IMR-90 (cell line): ENCODE results near the gene SLC22A24. TPM values are rescaled to one million over a fixed set of nuclear protein-coding genes. Genes with fewer than 3 reads are reported as not detected.

Experiments
- ATAC-seq: fragments of 200-7000 bp; cut with Tn5 transposase; 2 replicates; pipeline ENCODE4 v1.9.1; 2020; ENCODE audit warnings: low read depth, mild to moderate bottlenecking, moderate library complexity
- Bru-seq: library from RNA; stranded (reverse); fragments of 400-500 nt; gene quantifications from one replicate; lab custom pipeline; 2021; lab: Mats Ljungman, UMichigan
- BruChase-seq, 2 experiments: library from RNA; stranded (reverse); fragments of 400-500 nt; gene quantifications; one replicate each; lab custom pipeline; 2021; lab: Mats Ljungman, UMichigan
- BruUV-seq: library from RNA; stranded (reverse); fragments of 400-500 nt; replicated peaks from 2 replicates; lab custom pipeline; 2021; lab: Mats Ljungman, UMichigan
- CTCF ChIA-PET: fragments of 300-600 bp; formaldehyde crosslinking; extraction: SDS; loops from one replicate; lab custom pipeline; 2021; ENCODE audit warnings: antibody characterized with exemption; lab: Yijun Ruan, JAX
- POLR2A ChIA-PET: fragments of 300-600 bp; sonication (Branson Sonifier 250); formaldehyde crosslinking; loops from one replicate; lab custom pipeline; 2022; ENCODE audit warnings: antibody characterized with exemption; ENCODE audit not compliant: unreplicated experiment; lab: Charles Lee
- DNase-seq: peaks from one replicate; pipeline ENCODE4 v3.0.0; 2013
- H2AFZ ChIP-seq: replicated peaks from 2 replicates; pipeline ENCODE3; 2013; ENCODE audit warnings: low read length, mild to moderate bottlenecking; ENCODE audit not compliant: poor library complexity
- H2AK5ac ChIP-seq: 2 replicates; pipeline ENCODE4 v1.6.1; 2013; ENCODE audit warnings: low read depth, low read length, inconsistent platforms
- H2AK9ac ChIP-seq: replicated peaks from 2 replicates; pipeline ENCODE3; 2013; ENCODE audit warnings: mild to moderate bottlenecking, low read depth, low read length, moderate library complexity; ENCODE audit not compliant: poor library complexity
- H2BK120ac ChIP-seq: 2 replicates; pipeline ENCODE4 v1.6.1; 2013; ENCODE audit warnings: low read depth, low read length, inconsistent platforms
- H2BK15ac ChIP-seq: 3 replicates; pipeline ENCODE4 v1.6.1; 2013; ENCODE audit warnings: low read depth, low read length, inconsistent platforms
- H2BK20ac ChIP-seq: 2 replicates; pipeline ENCODE4 v1.6.1; 2013; ENCODE audit warnings: low read depth, mild to moderate bottlenecking, inconsistent platforms, low read length, moderate library complexity
- H2BK5ac ChIP-seq: 2 replicates; pipeline ENCODE4 v1.6.1; 2013; ENCODE audit warnings: mild to moderate bottlenecking, low read depth, low read length, inconsistent platforms; ENCODE audit not compliant: poor library complexity, severe bottlenecking
- H3K14ac ChIP-seq: replicated peaks from 2 replicates; pipeline ENCODE4 v1.6.1; 2013; ENCODE audit warnings: low read depth, low read length, inconsistent platforms
- H3K18ac ChIP-seq: 2 replicates; pipeline ENCODE4 v1.6.1; 2013; ENCODE audit warnings: low read depth, low read length, control low read depth
- H3K23ac ChIP-seq: 2 replicates; pipeline ENCODE4 v1.6.1; 2013; ENCODE audit warnings: low read depth, low read length, inconsistent platforms
- H3K27ac ChIP-seq: 2 replicates; pipeline ENCODE4 v1.5.1; 2013; ENCODE audit warnings: mild to moderate bottlenecking, control low read depth, low read length; ENCODE audit not compliant: insufficient read depth
- H3K27me3 ChIP-seq: 2 replicates; pipeline ENCODE4 v1.6.1; 2013; ENCODE audit warnings: low read length; ENCODE audit not compliant: control insufficient read depth, insufficient read depth
- H3K36me3 ChIP-seq: 2 replicates; pipeline ENCODE4 v1.6.1; 2013; ENCODE audit warnings: low read length, mixed read lengths; ENCODE audit not compliant: control insufficient read depth, insufficient read depth
- H3K4ac ChIP-seq: 2 replicates; pipeline ENCODE4 v1.6.1; 2013; ENCODE audit warnings: low read depth, low read length, inconsistent platforms
- H3K4me1 ChIP-seq: 2 replicates; pipeline ENCODE4 v1.6.1; 2013; ENCODE audit warnings: low read length, mixed read lengths; ENCODE audit not compliant: control insufficient read depth, insufficient read depth
- H3K4me2 ChIP-seq: 2 replicates; pipeline ENCODE4 v1.6.1; 2013; ENCODE audit warnings: low read depth, mild to moderate bottlenecking, control low read depth, low read length, moderate library complexity
- H3K4me3 ChIP-seq: 2 replicates; pipeline ENCODE4 v1.5.1; 2013; ENCODE audit warnings: low read depth, mild to moderate bottlenecking, control low read depth, low read length, moderate library complexity; ENCODE audit not compliant: insufficient read depth
- H3K56ac ChIP-seq: 2 replicates; pipeline ENCODE4 v1.6.1; 2013; ENCODE audit warnings: low read length, inconsistent platforms; ENCODE audit not compliant: insufficient read depth; ENCODE audit errors: extremely low read depth
- H3K79me1 ChIP-seq, 2 experiments: 2 replicates each; pipeline ENCODE4 v1.6.1; 2013; ENCODE audit warnings: low read length in 2 of 2, inconsistent platforms in 1 of 2, low read depth in 1 of 2
- H3K9ac ChIP-seq: 2 replicates; pipeline ENCODE4 v1.6.1; 2013; ENCODE audit warnings: low read depth, low read length, control low read depth
- H3K9me1 ChIP-seq: 2 replicates; pipeline ENCODE4 v1.6.1; 2013; ENCODE audit warnings: low read length, inconsistent platforms; ENCODE audit not compliant: insufficient read depth
- H3K9me3 ChIP-seq: 2 replicates; pipeline ENCODE4 v1.6.1; 2013; ENCODE audit warnings: low read length; ENCODE audit not compliant: control insufficient read depth, insufficient read depth
- H4K20me1 ChIP-seq: 2 replicates; pipeline ENCODE4 v1.6.1; 2013; ENCODE audit warnings: low read length, inconsistent platforms; ENCODE audit not compliant: insufficient read depth
- H4K5ac ChIP-seq: 2 replicates; pipeline ENCODE4 v1.6.1; 2013; ENCODE audit warnings: mild to moderate bottlenecking, low read depth, low read length, control low read depth
- H4K8ac ChIP-seq, 2 experiments: 2 replicates each; pipeline ENCODE4 v1.6.1; 2013; ENCODE audit warnings: low read depth in 2 of 2, low read length in 2 of 2, control low read depth in 1 of 2, inconsistent platforms in 1 of 2
- H4K91ac ChIP-seq: 2 replicates; pipeline ENCODE4 v1.6.1; 2013; ENCODE audit warnings: low read depth, low read length, inconsistent platforms; ENCODE audit not compliant: insufficient read depth
- BHLHE40 ChIP-seq: fragments of 150-350 bp; IDR thresholded peaks from 2 replicates; pipeline ENCODE4 v1.6.1; 2016; ENCODE audit warnings: mild to moderate bottlenecking, low read depth, low read length
- CEBPB ChIP-seq: IDR thresholded peaks from 2 replicates; pipeline ENCODE4 v1.6.1; 2012; ENCODE audit warnings: low read depth, low read length, improper control_type of control experiment
- FOS ChIP-seq: fragments of 150-350 bp; IDR thresholded peaks from 2 replicates; pipeline ENCODE4 v1.6.1; 2016; ENCODE audit warnings: low read depth, low read length
- MAFK ChIP-seq: IDR thresholded peaks from 2 replicates; pipeline ENCODE4 v1.6.1; 2012; ENCODE audit warnings: low read depth, low read length, improper control_type of control experiment
- MXI1 ChIP-seq: IDR thresholded peaks from 2 replicates; pipeline ENCODE4 v1.6.1; 2012; ENCODE audit warnings: low read depth, mild to moderate bottlenecking, low read length, moderate library complexity, borderline replicate concordance
- NFE2L2 ChIP-seq: fragments of 150-350 bp; IDR thresholded peaks from 2 replicates; pipeline ENCODE4 v1.6.1; 2016; ENCODE audit warnings: low read depth, mild to moderate bottlenecking, low read length
- POLR2A ChIP-seq: IDR thresholded peaks from 2 replicates; pipeline ENCODE4 v1.6.1; 2012; ENCODE audit warnings: mild to moderate bottlenecking, low read depth, low read length
- RAD21 ChIP-seq: IDR thresholded peaks from 2 replicates; pipeline ENCODE4 v1.6.1; 2012; ENCODE audit warnings: low read length, improper control_type of control experiment
- SMC3 ChIP-seq: fragments of 150-350 bp; IDR thresholded peaks from 2 replicates; pipeline ENCODE4 v1.6.1; 2016; ENCODE audit warnings: low read depth, mild to moderate bottlenecking, antibody characterized with exemption, low read length, moderate library complexity
- WGBS, 2 experiments: methylation state at CpG; one replicate each; pipeline versions ENCODE4 v1.1.5 to v1.1.7; 2013; ENCODE audit warnings: missing lambda C conversion rate in 2 of 2; ENCODE audit not compliant: insufficient read length in 1 of 2; ENCODE audit errors: extremely low coverage in 2 of 2; 5-methylcytosine and 5-hydroxymethylcytosine counted together
- dilution Hi-C: fragments of 300-500 bp; cut with HindIII; formaldehyde crosslinking; loops from one replicate; pipeline ENCODE4 v1.14.3; 2018; ENCODE audit warnings: low sequenced_read_pairs; ENCODE audit not compliant: unreplicated experiment
- in situ Hi-C: fragments of 300-500 bp; cut with MboI; formaldehyde crosslinking; loops from 3 replicates; pipeline ENCODE4 v1.14.3; 2019; ENCODE audit warnings: low sequenced_read_pairs, inconsistent platforms, mixed read lengths
- intact Hi-C: fragments of 100-400 bp; cut with micrococcal nuclease; formaldehyde crosslinking; loops from 2 replicates; pipeline ENCODE4 v1.10.0; 2022
- long read RNA-seq: library from polyadenylated mRNA; unstranded; transcript quantifications from one replicate; pipeline ENCODE4 v2.0.0, GENCODE V29; 2021; ENCODE audit not compliant: unreplicated experiment
- polyA plus RNA-seq, 3 experiments: library from polyadenylated mRNA; depleted of rRNA; stranded (reverse); fragments of >200 nt; gene quantifications; 2 replicates each; pipeline ENCODE4 v1.2.3, GENCODE V29; 2012; ENCODE audit warnings: low replicate concordance in 1 of 3
- total RNA-seq: library from RNA; depleted of rRNA; stranded (reverse); fragments of >200 nt; gene quantifications from 2 replicates; pipeline ENCODE4 v1.2.3, GENCODE V29; 2012; rRNA removed
- TF ChIP-seq, protein P1 (sequence below): conservative IDR thresholded peaks from 2 replicates; pipeline ENCODE4 v1.5.1; 2012; ENCODE audit warnings: mild to moderate bottlenecking, low read depth, low read length, improper control_type of control experiment

The SLC22A24 gene, protein sequence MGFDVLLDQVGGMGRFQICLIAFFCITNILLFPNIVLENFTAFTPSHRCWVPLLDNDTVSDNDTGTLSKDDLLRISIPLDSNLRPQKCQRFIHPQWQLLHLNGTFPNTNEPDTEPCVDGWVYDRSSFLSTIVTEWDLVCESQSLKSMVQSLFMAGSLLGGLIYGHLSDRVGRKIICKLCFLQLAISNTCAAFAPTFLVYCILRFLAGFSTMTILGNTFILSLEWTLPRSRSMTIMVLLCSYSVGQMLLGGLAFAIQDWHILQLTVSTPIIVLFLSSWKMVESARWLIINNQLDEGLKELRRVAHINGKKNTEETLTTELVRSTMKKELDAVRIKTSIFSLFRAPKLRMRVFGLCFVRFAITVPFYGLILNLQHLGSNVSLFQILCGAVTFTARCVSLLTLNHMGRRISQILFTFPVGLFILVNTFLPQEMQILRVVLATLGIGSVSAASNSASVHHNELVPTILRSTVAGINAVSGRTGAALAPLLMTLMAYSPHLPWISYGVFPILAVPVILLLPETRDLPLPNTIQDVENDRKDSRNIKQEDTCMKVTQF
- not detected in 2 replicates for total RNA-seq
- polyA plus RNA-seq (2012; rRNA removed), result not detected in 2 replicates
- polyA plus RNA-seq (2012; cell fraction: cytosol; rRNA removed), result not detected in 2 replicates
- not detected in 2 replicates for polyA plus RNA-seq (2012; cell fraction: nucleus; rRNA removed; ENCODE audit: low replicate concordance)
- percentile 1 among the genes with signal in this experiment for Bru-seq, nascent RNA
- not detected for BruChase-seq, experiment 1, labeled RNA remaining after a 6-hour chase
- percentile 1 among the genes with signal in this experiment for BruChase-seq, experiment 2, labeled RNA remaining after a 2-hour chase
- long read RNA-seq, result 0 reads

DNA sequence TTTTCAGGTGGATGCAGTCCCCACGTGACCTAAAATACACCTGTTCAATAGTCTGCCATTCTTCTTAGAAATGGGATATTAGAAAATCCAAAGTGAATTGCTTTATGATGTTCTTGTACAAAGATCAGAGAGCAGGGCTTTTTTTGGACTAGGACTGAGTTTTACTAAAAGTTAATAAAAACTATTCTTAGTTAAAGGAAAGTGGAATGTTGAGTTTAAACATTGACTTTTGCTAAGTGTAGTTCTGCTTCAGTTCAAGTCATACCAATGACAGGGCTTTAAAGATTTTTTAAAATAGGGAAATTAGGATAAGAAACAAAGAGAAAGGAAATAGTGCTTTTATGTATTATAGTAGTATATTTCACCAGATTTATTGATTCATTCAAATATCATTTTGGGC lies at the start of gene SLC22A24:
TSS of gene SLC22A24 (minus strand) at position 101 of the 400 bp plus-strand sequence. CDS start 442 bp downstream, outside the sequence.
- H3K4me1 ChIP-seq, result no peaks in the 10 kb centered on the region
- H3K14ac ChIP-seq, result no peak within 1 kb of the TSS
- no peak within 1 kb of the TSS for H2AK5ac ChIP-seq
- no peak within 1 kb of the TSS for H3K23ac ChIP-seq
- no peak for DNase-seq
- in situ Hi-C loops (no loop called here), intact Hi-C loops (no loop called here), dilution Hi-C loops (no loop called here)
- POLR2A ChIA-PET, result no interaction called here
- no peaks in the 10 kb centered on the region for H3K36me3 ChIP-seq
- BruUV-seq, result no TSS peak
- no peaks in the 10 kb centered on the region for H4K20me1 ChIP-seq
- no peak within 1 kb of the TSS for H3K56ac ChIP-seq
- no peak within 1 kb of the TSS for H2AFZ ChIP-seq
- WGBS, 2 experiments, result no CpG with 5 or more reads among the region's 1 CpG
- no peak within 1 kb of the TSS for H4K5ac ChIP-seq
- H2AK9ac ChIP-seq, result no peak within 1 kb of the TSS
- no peak for TF ChIP-seq POLR2A
- TF ChIP-seq FOS, result no peak
- TF ChIP-seq MXI1, result no peak
- no peak for TF ChIP-seq CEBPB
- no peak for TF ChIP-seq NFE2L2
- TF ChIP-seq MAFK, result no peak
- no peak for TF ChIP-seq RAD21
- no peak for TF ChIP-seq BHLHE40
- TF ChIP-seq, protein P1, sequence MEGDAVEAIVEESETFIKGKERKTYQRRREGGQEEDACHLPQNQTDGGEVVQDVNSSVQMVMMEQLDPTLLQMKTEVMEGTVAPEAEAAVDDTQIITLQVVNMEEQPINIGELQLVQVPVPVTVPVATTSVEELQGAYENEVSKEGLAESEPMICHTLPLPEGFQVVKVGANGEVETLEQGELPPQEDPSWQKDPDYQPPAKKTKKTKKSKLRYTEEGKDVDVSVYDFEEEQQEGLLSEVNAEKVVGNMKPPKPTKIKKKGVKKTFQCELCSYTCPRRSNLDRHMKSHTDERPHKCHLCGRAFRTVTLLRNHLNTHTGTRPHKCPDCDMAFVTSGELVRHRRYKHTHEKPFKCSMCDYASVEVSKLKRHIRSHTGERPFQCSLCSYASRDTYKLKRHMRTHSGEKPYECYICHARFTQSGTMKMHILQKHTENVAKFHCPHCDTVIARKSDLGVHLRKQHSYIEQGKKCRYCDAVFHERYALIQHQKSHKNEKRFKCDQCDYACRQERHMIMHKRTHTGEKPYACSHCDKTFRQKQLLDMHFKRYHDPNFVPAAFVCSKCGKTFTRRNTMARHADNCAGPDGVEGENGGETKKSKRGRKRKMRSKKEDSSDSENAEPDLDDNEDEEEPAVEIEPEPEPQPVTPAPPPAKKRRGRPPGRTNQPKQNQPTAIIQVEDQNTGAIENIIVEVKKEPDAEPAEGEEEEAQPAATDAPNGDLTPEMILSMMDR, result no peak
- no peak for TF ChIP-seq SMC3
- H2BK20ac ChIP-seq, result no peak within 1 kb of the TSS
- no peaks in the 10 kb centered on the region for H3K9me1 ChIP-seq
- no peak within 1 kb of the TSS for H3K4me2 ChIP-seq
- ATAC-seq, result no peak
- no peaks in the 10 kb centered on the region for H3K79me1 ChIP-seq
- H3K4ac ChIP-seq, result no peak within 1 kb of the TSS
- no peak within 1 kb of the TSS for H2BK120ac ChIP-seq
- no peak within 1 kb of the TSS for H2BK5ac ChIP-seq
- no peak within 1 kb of the TSS for H3K4me3 ChIP-seq
- no peak within 1 kb of the TSS for H4K91ac ChIP-seq
- H3K18ac ChIP-seq, result no peak within 1 kb of the TSS
- H3K9ac ChIP-seq, result no peak within 1 kb of the TSS
- H3K9me3 ChIP-seq, result no peaks in the 10 kb centered on the region
- no peak within 1 kb of the TSS for H4K8ac ChIP-seq
- no peak within 1 kb of the TSS for H2BK15ac ChIP-seq
- CTCF ChIA-PET, result no interaction called here
- H3K27ac ChIP-seq, result no peak within 1 kb of the TSS
- no peaks in the 10 kb centered on the region for H3K27me3 ChIP-seq
